HEK293 (cell line): ENCODE data around the gene TOPORS.
A peak's percentile ranks its signal among the peaks of the same experiment; 100 is the strongest.

Experiments
- CTCF ChIA-PET: fragments of 350-600 bp; formaldehyde crosslinking; extraction: SDS; loops from one replicate; lab custom pipeline; 2021; ENCODE audit warnings: antibody characterized with exemption; lab: Yijun Ruan, JAX
- POLR2A ChIA-PET: fragments of 300-600 bp; formaldehyde crosslinking; extraction: SDS; loops from one replicate; lab custom pipeline; 2020; ENCODE audit warnings: antibody characterized with exemption, inconsistent platforms; lab: Yijun Ruan, JAX
- H3K27ac ChIP-seq: fragments of 200-500 bp; sonication (Bioruptor generic); 2 replicates; pipeline ENCODE4 v1.5.1; 2014; ENCODE audit warnings: low read depth, low read length, control low read depth, inconsistent platforms; ENCODE audit errors: extremely low read depth
- H3K36me3 ChIP-seq, 2 experiments: fragments of 200-500 bp in 1 of 2; sonication (Bioruptor generic) in 1 of 2; 1 replicate in 1 of 2; 2 replicates in 1 of 2; pipeline ENCODE4 v1.5.1; 2014 to 2017; ENCODE audit warnings: inconsistent platforms in 2 of 2, low read length in 2 of 2; ENCODE audit not compliant: control insufficient read depth in 2 of 2, insufficient read depth in 1 of 2
- H3K4me1 ChIP-seq: fragments of 200-500 bp; sonication (Bioruptor generic); 2 replicates; pipeline ENCODE4 v1.5.1; 2014; ENCODE audit warnings: mild to moderate bottlenecking, low read length, inconsistent platforms; ENCODE audit not compliant: control insufficient read depth, insufficient read depth
- H3K4me3 ChIP-seq: 2 replicates; pipeline ENCODE4 v1.5.1; 2011; ENCODE audit warnings: low read depth, mild to moderate bottlenecking, control low read depth, low read length, moderate library complexity
- H3K9me3 ChIP-seq: fragments of 200-500 bp; sonication (Bioruptor generic); 2 replicates; pipeline ENCODE4 v1.5.1; 2014; ENCODE audit warnings: low read depth, low read length, inconsistent platforms; ENCODE audit not compliant: control insufficient read depth, insufficient read depth
- GFI1B ChIP-seq: fragments of 450-650 bp; formaldehyde crosslinking; IDR thresholded peaks from 2 replicates; pipeline ENCODE4 v1.5.1; 2016; ENCODE audit warnings: missing biosample characterization, missing genetic modification characterization
- HOXC10 ChIP-seq: sonication (generic); formaldehyde crosslinking; IDR thresholded peaks from 2 replicates; pipeline ENCODE4 v1.8.1; 2023; ENCODE audit warnings: mild to moderate bottlenecking, missing genetic modification reagents
- HOXD13 ChIP-seq: sonication (generic); formaldehyde crosslinking; IDR thresholded peaks from 2 replicates; pipeline ENCODE4 v1.8.0; 2022; ENCODE audit warnings: missing genetic modification reagents, borderline replicate concordance
- IKZF3 ChIP-seq: fragments of 450-650 bp; IDR thresholded peaks from 2 replicates; pipeline ENCODE4 v1.5.0; 2018; ENCODE audit warnings: missing biosample characterization, mild to moderate bottlenecking, missing genetic modification characterization, moderate library complexity
- KLF10 ChIP-seq: fragments of 450-650 bp; IDR thresholded peaks from 2 replicates; pipeline ENCODE4 v1.5.1; 2018; ENCODE audit warnings: missing biosample characterization, mild to moderate bottlenecking, missing genetic modification characterization
- SP3 ChIP-seq: fragments of 450-650 bp; formaldehyde crosslinking; IDR thresholded peaks from 2 replicates; pipeline ENCODE4 v1.5.1; 2016; ENCODE audit warnings: missing biosample characterization, missing genetic modification characterization
- TRIM28 ChIP-seq: IDR thresholded peaks from 2 replicates; pipeline ENCODE4 v1.6.1; 2011; ENCODE audit warnings: low read length, control low read depth, borderline replicate concordance
- ZFP69B ChIP-seq: fragments of 450-650 bp; formaldehyde crosslinking; IDR thresholded peaks from 2 replicates; pipeline ENCODE4 v1.5.1; 2016; ENCODE audit warnings: missing biosample characterization, missing genetic modification characterization
- ZNF133 ChIP-seq: fragments of 450-650 bp; formaldehyde crosslinking; IDR thresholded peaks from 2 replicates; pipeline ENCODE4 v1.5.1; 2016; ENCODE audit warnings: missing biosample characterization, missing genetic modification characterization
- ZNF138 ChIP-seq: fragments of 450-650 bp; formaldehyde crosslinking; IDR thresholded peaks from 2 replicates; pipeline ENCODE4 v1.5.1; 2016; ENCODE audit warnings: missing biosample characterization, missing genetic modification characterization, borderline replicate concordance
- ZNF140 ChIP-seq: fragments of 450-650 bp; formaldehyde crosslinking; IDR thresholded peaks from 2 replicates; pipeline ENCODE4 v1.5.1; 2016; ENCODE audit warnings: missing biosample characterization, missing genetic modification characterization
- ZNF157 ChIP-seq: fragments of 450-650 bp; formaldehyde crosslinking; IDR thresholded peaks from 2 replicates; pipeline ENCODE4 v1.5.1; 2016; ENCODE audit warnings: missing biosample characterization, missing genetic modification characterization
- ZNF174 ChIP-seq: fragments of 450-650 bp; formaldehyde crosslinking; IDR thresholded peaks from 2 replicates; pipeline ENCODE4 v1.5.0; 2017; ENCODE audit warnings: missing biosample characterization, mild to moderate bottlenecking, missing genetic modification characterization
- ZNF202 ChIP-seq: fragments of 450-650 bp; formaldehyde crosslinking; IDR thresholded peaks from 2 replicates; pipeline ENCODE4 v1.5.1; 2016; ENCODE audit warnings: missing biosample characterization, missing genetic modification characterization, borderline replicate concordance
- ZNF302 ChIP-seq: fragments of 450-650 bp; formaldehyde crosslinking; IDR thresholded peaks from 2 replicates; pipeline ENCODE4 v1.5.1; 2016; ENCODE audit warnings: missing biosample characterization, missing genetic modification characterization, low read depth
- ZNF423 ChIP-seq: fragments of 450-650 bp; formaldehyde crosslinking; IDR thresholded peaks from 2 replicates; pipeline ENCODE4 v1.5.1; 2016; ENCODE audit warnings: missing biosample characterization, missing genetic modification characterization
- ZNF544 ChIP-seq: fragments of 450-650 bp; formaldehyde crosslinking; IDR thresholded peaks from 2 replicates; pipeline ENCODE4 v1.5.0; 2017; ENCODE audit warnings: missing biosample characterization, missing genetic modification characterization
- ZNF747 ChIP-seq: fragments of 450-650 bp; formaldehyde crosslinking; IDR thresholded peaks from 2 replicates; pipeline ENCODE4 v1.5.1; 2016; ENCODE audit warnings: missing biosample characterization, missing genetic modification characterization
- ZNF76 ChIP-seq: fragments of 450-650 bp; formaldehyde crosslinking; IDR thresholded peaks from 2 replicates; pipeline ENCODE4; 2016; ENCODE audit warnings: low read depth, missing biosample characterization, missing genetic modification characterization, borderline replicate concordance
- ZNF768 ChIP-seq: fragments of 450-650 bp; formaldehyde crosslinking; IDR thresholded peaks from 2 replicates; pipeline ENCODE4 v1.5.1; 2018; ENCODE audit warnings: missing biosample characterization, mild to moderate bottlenecking, missing genetic modification characterization
- ZNF785 ChIP-seq: fragments of 450-650 bp; formaldehyde crosslinking; IDR thresholded peaks from 2 replicates; pipeline ENCODE4 v1.5.1; 2016; ENCODE audit warnings: missing biosample characterization, missing genetic modification characterization
- ZSCAN16 ChIP-seq: fragments of 450-650 bp; formaldehyde crosslinking; IDR thresholded peaks from 2 replicates; pipeline ENCODE4 v1.5.1; 2016; ENCODE audit warnings: missing biosample characterization, missing genetic modification characterization
- TF ChIP-seq, protein P1 (sequence below): fragments of 450-650 bp; formaldehyde crosslinking; IDR thresholded peaks from 2 replicates; pipeline ENCODE4 v1.5.1; 2016; ENCODE audit warnings: missing biosample characterization, missing genetic modification characterization
- TF ChIP-seq, protein P2 (sequence below): fragments of 450-650 bp; formaldehyde crosslinking; IDR thresholded peaks from 2 replicates; pipeline ENCODE4 v1.5.1; 2017; ENCODE audit warnings: missing biosample characterization, missing genetic modification characterization
- TF ChIP-seq, protein P3 (sequence below): fragments of 450-650 bp; IDR thresholded peaks from 2 replicates; pipeline ENCODE4 v1.5.1; 2018; ENCODE audit warnings: missing biosample characterization, missing genetic modification characterization
- TF ChIP-seq, protein P4 (sequence below): fragments of 450-650 bp; formaldehyde crosslinking; IDR thresholded peaks from 2 replicates; pipeline ENCODE4 v1.5.1; 2016; ENCODE audit warnings: missing biosample characterization, missing genetic modification characterization

Gene TOPORS

DNA sequence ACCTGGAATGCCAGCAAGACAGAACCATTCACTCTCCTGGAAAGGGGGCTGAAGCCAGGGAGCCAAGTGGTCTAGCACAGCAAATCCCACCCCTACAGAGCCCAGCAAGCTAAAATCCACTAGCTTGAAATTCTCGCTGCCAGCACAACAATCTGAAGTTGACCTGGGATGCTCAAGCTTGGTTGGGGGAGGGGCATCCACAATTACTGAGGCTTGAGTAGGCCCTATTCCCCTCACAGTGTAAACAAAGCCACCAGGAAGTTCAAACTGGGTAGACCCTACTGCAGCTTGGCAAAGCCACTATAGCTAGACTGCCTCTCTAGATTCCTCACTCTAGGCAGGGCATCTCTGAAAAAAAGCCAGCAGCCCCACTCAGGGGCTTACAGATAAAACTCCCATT lies 43.7 kb downstream of the TOPORS start:
- TF ChIP-seq HOXC10 (CRISPR knock-in tag) (no peak), ZNF174 (no peak), ZNF133 (tag by site-specific recombination) (no peak), ZNF157 (no peak), ZSCAN16 (tag by site-specific recombination) (no peak), ZNF140 (tag by site-specific recombination) (no peak)
- TF ChIP-seq, protein P1, sequence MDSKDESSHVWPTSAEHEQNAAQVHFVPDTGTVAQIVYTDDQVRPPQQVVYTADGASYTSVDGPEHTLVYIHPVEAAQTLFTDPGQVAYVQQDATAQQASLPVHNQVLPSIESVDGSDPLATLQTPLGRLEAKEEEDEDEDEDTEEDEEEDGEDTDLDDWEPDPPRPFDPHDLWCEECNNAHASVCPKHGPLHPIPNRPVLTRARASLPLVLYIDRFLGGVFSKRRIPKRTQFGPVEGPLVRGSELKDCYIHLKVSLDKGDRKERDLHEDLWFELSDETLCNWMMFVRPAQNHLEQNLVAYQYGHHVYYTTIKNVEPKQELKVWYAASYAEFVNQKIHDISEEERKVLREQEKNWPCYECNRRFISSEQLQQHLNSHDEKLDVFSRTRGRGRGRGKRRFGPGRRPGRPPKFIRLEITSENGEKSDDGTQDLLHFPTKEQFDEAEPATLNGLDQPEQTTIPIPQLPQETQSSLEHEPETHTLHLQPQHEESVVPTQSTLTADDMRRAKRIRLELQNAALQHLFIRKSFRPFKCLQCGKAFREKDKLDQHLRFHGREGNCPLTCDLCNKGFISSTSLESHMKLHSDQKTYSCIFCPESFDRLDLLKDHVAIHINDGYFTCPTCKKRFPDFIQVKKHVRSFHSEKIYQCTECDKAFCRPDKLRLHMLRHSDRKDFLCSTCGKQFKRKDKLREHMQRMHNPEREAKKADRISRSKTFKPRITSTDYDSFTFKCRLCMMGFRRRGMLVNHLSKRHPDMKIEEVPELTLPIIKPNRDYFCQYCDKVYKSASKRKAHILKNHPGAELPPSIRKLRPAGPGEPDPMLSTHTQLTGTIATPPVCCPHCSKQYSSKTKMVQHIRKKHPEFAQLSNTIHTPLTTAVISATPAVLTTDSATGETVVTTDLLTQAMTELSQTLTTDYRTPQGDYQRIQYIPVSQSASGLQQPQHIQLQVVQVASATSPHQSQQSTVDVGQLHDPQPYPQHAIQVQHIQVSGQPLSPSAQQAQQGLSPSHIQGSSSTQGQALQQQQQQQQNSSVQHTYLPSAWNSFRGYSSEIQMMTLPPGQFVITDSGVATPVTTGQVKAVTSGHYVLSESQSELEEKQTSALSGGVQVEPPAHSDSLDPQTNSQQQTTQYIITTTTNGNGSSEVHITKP (tag by site-specific recombination) = peak; percentile 32; the same call in 1 of the 2 replicates
- no peak overlapping the region for H3K4me3 ChIP-seq
- no peaks in the 10 kb centered on the region for H3K4me1 ChIP-seq
- H3K27ac ChIP-seq = no peak overlapping the region
- H3K36me3 ChIP-seq = no peaks in the 10 kb centered on the region
- H3K9me3 ChIP-seq = no peaks in the 10 kb centered on the region
- POLR2A ChIA-PET = interaction anchor here (1.6 kb wide), 1 partner anchor 17 kb away, joined by 6 read pairs; the partner anchor contains the start of gene RIGI
- CTCF ChIA-PET = interaction anchor here (1.4 to 1.7 kb wide), 2 partner anchors 18 to 72 kb away, joined by 4 to 12 read pairs; partner anchors contain the start of gene RIGI

DNA sequence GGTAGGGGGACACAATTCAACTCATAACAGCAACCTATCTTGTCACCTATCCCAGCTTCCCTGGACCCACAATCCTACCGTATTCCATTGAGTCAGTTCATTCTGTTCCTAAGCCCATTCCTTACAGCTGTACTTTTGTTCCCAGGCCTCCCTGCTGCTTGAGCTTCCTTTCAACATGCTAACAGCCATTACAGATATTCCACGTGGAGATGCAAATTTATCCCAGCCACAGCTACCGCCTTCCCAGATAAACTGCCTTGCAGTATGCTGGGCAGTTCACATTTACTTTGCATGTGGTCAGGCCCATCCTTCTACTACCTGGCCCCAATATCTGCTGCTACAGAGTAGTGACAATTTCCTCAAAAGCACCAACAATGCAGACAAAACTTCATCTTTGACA lies 49.4 kb downstream of the TOPORS start:
- Histone ChIP-seq H3K4me3 (no peak overlapping the region), H3K36me3 (peaks cover 0 to 2% of the 10 kb centered on the region in 2 experiments; a peak in 1 of 3 replicates), H3K27ac (no peak overlapping the region), H3K4me1 (no peaks in the 10 kb centered on the region), H3K9me3 (no peaks in the 10 kb centered on the region)
- ChIA-PET POLR2A (no interaction called here), CTCF (interaction anchor here (1.1 kb wide), 1 partner anchor 124 kb away, joined by 3 read pairs; no protein-coding TSS in a partner anchor)
- TF ChIP-seq ZNF302 (no peak), ZNF76 (no peak)
- TF ChIP-seq, protein P2, sequence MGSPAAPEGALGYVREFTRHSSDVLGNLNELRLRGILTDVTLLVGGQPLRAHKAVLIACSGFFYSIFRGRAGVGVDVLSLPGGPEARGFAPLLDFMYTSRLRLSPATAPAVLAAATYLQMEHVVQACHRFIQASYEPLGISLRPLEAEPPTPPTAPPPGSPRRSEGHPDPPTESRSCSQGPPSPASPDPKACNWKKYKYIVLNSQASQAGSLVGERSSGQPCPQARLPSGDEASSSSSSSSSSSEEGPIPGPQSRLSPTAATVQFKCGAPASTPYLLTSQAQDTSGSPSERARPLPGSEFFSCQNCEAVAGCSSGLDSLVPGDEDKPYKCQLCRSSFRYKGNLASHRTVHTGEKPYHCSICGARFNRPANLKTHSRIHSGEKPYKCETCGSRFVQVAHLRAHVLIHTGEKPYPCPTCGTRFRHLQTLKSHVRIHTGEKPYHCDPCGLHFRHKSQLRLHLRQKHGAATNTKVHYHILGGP (tag by site-specific recombination) = no peak

DNA sequence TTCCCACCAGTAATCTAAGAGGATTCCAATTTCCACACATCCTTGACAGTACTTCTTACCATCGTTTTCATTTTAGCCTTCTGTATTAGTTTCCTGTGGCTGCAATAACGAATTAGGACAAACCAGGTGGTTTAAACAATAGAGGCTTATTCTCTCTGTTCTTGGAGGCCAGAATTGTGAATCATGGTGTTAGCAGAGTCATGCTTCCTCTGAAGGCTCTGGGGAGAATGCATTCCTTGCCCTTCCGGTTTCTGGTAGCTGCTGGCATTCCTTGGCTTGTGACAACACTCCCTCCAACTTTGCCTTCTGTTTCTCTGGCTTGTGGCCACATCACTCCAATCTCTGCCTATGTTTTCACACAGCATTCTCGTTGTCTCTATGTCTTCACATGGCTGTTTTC lies 49.9 kb downstream of the TOPORS start:
- no peaks in the 10 kb centered on the region for H3K4me1 ChIP-seq
- no peak overlapping the region for H3K27ac ChIP-seq
- ChIA-PET CTCF (no interaction called here), POLR2A (no interaction called here)
- H3K9me3 ChIP-seq = no peaks in the 10 kb centered on the region
- H3K4me3 ChIP-seq = no peak overlapping the region
- peaks cover 0 to 4% of the 10 kb centered on the region in 2 experiments; a peak in 1 of 3 replicates for H3K36me3 ChIP-seq
- TF ChIP-seq, protein P3, sequence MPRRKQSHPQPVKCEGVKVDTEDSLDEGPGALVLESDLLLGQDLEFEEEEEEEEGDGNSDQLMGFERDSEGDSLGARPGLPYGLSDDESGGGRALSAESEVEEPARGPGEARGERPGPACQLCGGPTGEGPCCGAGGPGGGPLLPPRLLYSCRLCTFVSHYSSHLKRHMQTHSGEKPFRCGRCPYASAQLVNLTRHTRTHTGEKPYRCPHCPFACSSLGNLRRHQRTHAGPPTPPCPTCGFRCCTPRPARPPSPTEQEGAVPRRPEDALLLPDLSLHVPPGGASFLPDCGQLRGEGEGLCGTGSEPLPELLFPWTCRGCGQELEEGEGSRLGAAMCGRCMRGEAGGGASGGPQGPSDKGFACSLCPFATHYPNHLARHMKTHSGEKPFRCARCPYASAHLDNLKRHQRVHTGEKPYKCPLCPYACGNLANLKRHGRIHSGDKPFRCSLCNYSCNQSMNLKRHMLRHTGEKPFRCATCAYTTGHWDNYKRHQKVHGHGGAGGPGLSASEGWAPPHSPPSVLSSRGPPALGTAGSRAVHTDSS (tag by site-specific recombination) = no peak
- TF ChIP-seq ZNF785 (tag by site-specific recombination) (no peak), ZFP69B (tag by site-specific recombination) (no peak), KLF10 (no peak), IKZF3 (no peak), ZSCAN16 (tag by site-specific recombination) (no peak), ZNF747 (tag by site-specific recombination) (no peak), ZNF138 (tag by site-specific recombination) (no peak), ZNF768 (tag by site-specific recombination) (no peak), TRIM28 (no peak), ZNF202 (no peak), SP3 (no peak), ZNF544 (tag by site-specific recombination) (no peak), ZNF423 (tag by site-specific recombination) (no peak), HOXD13 (CRISPR knock-in tag) (no peak), GFI1B (tag by site-specific recombination) (no peak)
- TF ChIP-seq, protein P4, sequence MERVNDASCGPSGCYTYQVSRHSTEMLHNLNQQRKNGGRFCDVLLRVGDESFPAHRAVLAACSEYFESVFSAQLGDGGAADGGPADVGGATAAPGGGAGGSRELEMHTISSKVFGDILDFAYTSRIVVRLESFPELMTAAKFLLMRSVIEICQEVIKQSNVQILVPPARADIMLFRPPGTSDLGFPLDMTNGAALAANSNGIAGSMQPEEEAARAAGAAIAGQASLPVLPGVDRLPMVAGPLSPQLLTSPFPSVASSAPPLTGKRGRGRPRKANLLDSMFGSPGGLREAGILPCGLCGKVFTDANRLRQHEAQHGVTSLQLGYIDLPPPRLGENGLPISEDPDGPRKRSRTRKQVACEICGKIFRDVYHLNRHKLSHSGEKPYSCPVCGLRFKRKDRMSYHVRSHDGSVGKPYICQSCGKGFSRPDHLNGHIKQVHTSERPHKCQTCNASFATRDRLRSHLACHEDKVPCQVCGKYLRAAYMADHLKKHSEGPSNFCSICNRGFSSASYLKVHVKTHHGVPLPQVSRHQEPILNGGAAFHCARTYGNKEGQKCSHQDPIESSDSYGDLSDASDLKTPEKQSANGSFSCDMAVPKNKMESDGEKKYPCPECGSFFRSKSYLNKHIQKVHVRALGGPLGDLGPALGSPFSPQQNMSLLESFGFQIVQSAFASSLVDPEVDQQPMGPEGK (tag by site-specific recombination) = no peak
